Heart right ventricle (tissue), 16 donors: Measurements from ENCODE around the gene ERGIC1. TPM values are rescaled to one million over a fixed set of nuclear protein-coding genes. Genes with fewer than 3 reads are reported as not detected.
A peak's percentile ranks its signal among the peaks of the same experiment; 100 is the strongest.

Experiments
- ATAC-seq, 8 donors: fragments of 200-7000 bp; cut with Tn5 transposase; one replicate each; pipeline ENCODE4 v1.9.1; 2020; ENCODE audit warnings: mild to moderate bottlenecking in 8 of 8, moderate library complexity in 8 of 8, moderate number of reproducible peaks in 1 of 8
- DNase-seq, 2 donors: peaks; one replicate each; pipeline ENCODE4 v3.0.0-alpha.2; 2020
- H3K27ac ChIP-seq, 10 donors: fragments of 200-600 bp; sonication (generic) in 2 of 10; one replicate each; pipeline versions ENCODE4 v1.5.0 to v1.8.0; 2020 to 2022; ENCODE audit warnings: mild to moderate bottlenecking in 3 of 10
- H3K27me3 ChIP-seq, 7 donors: fragments of 200-600 bp; one replicate each; pipeline ENCODE4 v1.8.0; 2021 to 2022; ENCODE audit warnings: mild to moderate bottlenecking in 2 of 7
- H3K36me3 ChIP-seq, 9 donors: fragments of 200-600 bp; sonication (generic) in 1 of 9; one replicate each; pipeline versions ENCODE4 v1.5.0 to v1.8.0; 2020 to 2022; ENCODE audit warnings: mild to moderate bottlenecking in 2 of 9
- H3K4me1 ChIP-seq, 9 donors: fragments of 200-600 bp; sonication (generic) in 1 of 9; one replicate each; pipeline versions ENCODE4 v1.5.0 to v1.8.0; 2020 to 2022; ENCODE audit warnings: mild to moderate bottlenecking in 4 of 9
- H3K4me3 ChIP-seq, 10 donors: fragments of 200-600 bp; sonication (generic) in 2 of 10; one replicate each; pipeline versions ENCODE4 v1.5.0 to v1.8.0; 2020 to 2022; ENCODE audit warnings: mild to moderate bottlenecking in 7 of 10, moderate library complexity in 2 of 10
- H3K9me3 ChIP-seq, 11 donors: fragments of 200-600 bp in 10 of 11; sonication (generic) in 2 of 11; one replicate each; pipeline versions ENCODE4 v1.5.0 to v1.8.0; 2013 to 2022; ENCODE audit warnings: mild to moderate bottlenecking in 2 of 11, control low read depth in 1 of 11, moderate library complexity in 1 of 11
- CTCF ChIP-seq, 9 donors: fragments of 200-600 bp; sonication (generic) in 2 of 9; IDR thresholded peaks; one replicate each; pipeline versions ENCODE4 v1.5.0 to v1.8.0; 2021 to 2022; ENCODE audit warnings: antibody characterized with exemption in 9 of 9, mild to moderate bottlenecking in 5 of 9, moderate library complexity in 1 of 9
- WGBS, 2 donors: extraction: QIAGEN DNeasy Blood & Tissue Kit; methylation state at CpG; one replicate each; pipeline ENCODE4 v1.1.7; 2013; ENCODE audit warnings: inconsistent platforms in 1 of 2; 5-methylcytosine and 5-hydroxymethylcytosine counted together
- intact Hi-C, 10 donors: fragments of 100-400 bp; cut with DNase I; formaldehyde crosslinking; loops; one replicate each; pipeline versions ENCODE4 v1.11.1 to v1.14.2; 2022
- polyA plus RNA-seq, 2 donors: library from polyadenylated mRNA; stranded (reverse); fragments of 200-250 nt; gene quantifications; one replicate each; pipeline ENCODE4 v1.2.3, GENCODE V29; 2013
- total RNA-seq, 10 donors: library from RNA; stranded (reverse); fragmentation: NEBNext Ultra II Directional in 3 of 10; extraction: Animal tissue kit (Norgen Biotek cat#: 25700) in 3 of 10; gene quantifications; one replicate each; pipeline versions ENCODE4 v1.2.1 to v1.2.4, GENCODE V29; 2021 to 2023
- donor health status: Arrhythmogenic right ventricular cardiomyopathy.
- donor health status: ischemic (EF 13 %, LVEDD 7.1; RV severe dilation, severe dysfunction).
- donor health status: healthy with polysubstance abuse.
- donor health status: DM: no; HTN: yes; CAD: no.
- donor health status: DM: no; HTN: no; CAD: no.
- donor health status: ischemic (EF 25% LVEDD 6.9; RV normal size, moderate dysfunction).
- donor health status: ischemic (EF 25% LVEDD 5.7; RV mildly dilated, moderate dysfunction).
- donor health status: healthy.
- donor health status: DM: yes; HTN: yes; CAD: no.
- donor health status: Ischemic cardiomyopathy.
- donor health status: ischemic (EF 35%, LVEDD 5.7; RV mildly dilated, moderate dysfunction).
- donor health status: nonischemic (EF 11% LVEDD 7.7; RV severe dilation, severe dysfunction).
- donor health status: DM: yes; HTN: yes; CAD: no.
- donor health status: PGD.
- donor health status: ischemic (EF 29% LVEDD 5.4; RV normal size, mild dysfunction).
- donor health status: nonischemic (EF 23%, LVEDD 6.1; RV moderate dilation, normal function).

ERGIC1 gene
- total and polyA plus RNA-seq, 12 donors, result 48.0 to 91.9 (median 72.5) TPM

GRCh38 chr5:172885597-172886340 lies 51.7 kb downstream of the ERGIC1 start:
- Histone ChIP-seq H3K27ac (peak overlapping the region in 6 of 10 donors; percentile 40 to 94 (median 87)), H3K4me1 (peaks cover 5 to 68% (median 49%) of the 10 kb centered on the region in 9 donors)
- DNase-seq, result peak in 1 of 2 donors; percentile 54

GRCh38 chr5:172886476-172886875 lies 52.4 kb downstream of the ERGIC1 start:
- Histone ChIP-seq H3K27me3 (no peaks in the 10 kb centered on the region), H3K27ac (peak overlapping the region in 7 of 10 donors; percentile 63 to 94 (median 87)), H3K36me3 (peaks cover 0 to 28% (median 6%) of the 10 kb centered on the region in 9 donors), H3K4me3 (no peak overlapping the region), H3K9me3 (peaks cover 0 to 8% (median 0%) of the 10 kb centered on the region in 11 donors), H3K4me1 (peaks cover 12 to 71% (median 55%) of the 10 kb centered on the region in 9 donors)
- no peak for ATAC-seq
- DNase-seq, result no peak
- 87 to 93% methylated on average over 6 of the region's 6 CpGs for WGBS, 2 donors
- TF ChIP-seq CTCF (IDR thresholded peaks at IDR 0.05), result no peak
- intact Hi-C loops, result no loop called here

More at GRCh38 chr5:172885597-172886340, 51.7 kb downstream of the ERGIC1 start:
- TF ChIP-seq CTCF (IDR thresholded peaks at IDR 0.05), result no peak
- Histone ChIP-seq H3K36me3 (peaks cover 0 to 24% (median 6%) of the 10 kb centered on the region in 9 donors), H3K9me3 (peaks cover 0 to 8% (median 0%) of the 10 kb centered on the region in 11 donors), H3K27me3 (no peaks in the 10 kb centered on the region), H3K4me3 (no peak overlapping the region)
- 79 to 82% methylated on average over 23 of the region's 23 CpGs for WGBS, 2 donors
- intact Hi-C loops, result no loop called here
- ATAC-seq, result peak in 6 of 8 donors; percentile 20 to 45 (median 36)

GRCh38 chr5:172886974-172887501 lies 53.0 kb downstream of the ERGIC1 start:
- peak; percentile 46 to 65 for DNase-seq
- intact Hi-C loops, result no loop called here
- no peak for TF ChIP-seq CTCF (IDR thresholded peaks at IDR 0.05)
- Histone ChIP-seq H3K27ac (peak overlapping the region; percentile 63 to 94 (median 85)), H3K9me3 (peaks cover 0 to 8% (median 0%) of the 10 kb centered on the region in 11 donors), H3K36me3 (peaks cover 0 to 28% (median 6%) of the 10 kb centered on the region in 9 donors), H3K4me3 (peak overlapping the region in 4 of 10 donors; percentile 0 to 16 (median 2)), H3K27me3 (no peaks in the 10 kb centered on the region), H3K4me1 (peaks cover 15 to 71% (median 55%) of the 10 kb centered on the region in 9 donors)
- peak in 7 of 8 donors; percentile 18 to 76 (median 58) for ATAC-seq
- 60 to 65% methylated on average over 17 of the region's 17 CpGs for WGBS, 2 donors

- Histone ChIP-seq H3K36me3 (peaks cover 0 to 28% (median 6%) of the 10 kb centered on the region in 9 donors), H3K9me3 (peaks cover 0 to 8% (median 0%) of the 10 kb centered on the region in 11 donors), H3K4me1 (peaks cover 15 to 71% (median 60%) of the 10 kb centered on the region in 9 donors), H3K27me3 (no peaks in the 10 kb centered on the region), H3K27ac (peak overlapping the region; percentile 63 to 94 (median 85)), H3K4me3 (peak overlapping the region in 4 of 10 donors; percentile 0 to 16 (median 2))
- no peak for TF ChIP-seq CTCF (IDR thresholded peaks at IDR 0.05)
- ATAC-seq (peak; percentile 25 to 85 (median 68)), DNase-seq (peak in 1 of 2 donors; percentile 88)
- 45 to 55% methylated on average over 8 of the region's 8 CpGs for WGBS, 2 donors
- intact Hi-C loops, result no loop called here
Measured at GRCh38 chr5:172887692-172888091, 53.6 kb downstream of the ERGIC1 start.
